DOHH2 (cell line): ENCODE data around the gene SNRK.

Experiments used
- CTCF ChIP-seq: fragments of 200-600 bp; sonication (generic); IDR thresholded peaks from one replicate; pipeline ENCODE4 v1.5.1; 2014; ENCODE audit warnings: antibody characterized with exemption, mild to moderate bottlenecking, low read depth, low read length; ENCODE audit not compliant: poor library complexity, severe bottlenecking
- EZH2phosphoT487 ChIP-seq: fragments of 200-600 bp; sonication (generic); IDR thresholded peaks from 2 replicates; pipeline ENCODE4 v1.6.1; 2017; ENCODE audit warnings: borderline replicate concordance, mild to moderate bottlenecking, antibody characterized with exemption, low read length, moderate library complexity, mixed read lengths

- no peak for TF ChIP-seq CTCF
- TF ChIP-seq EZH2phosphoT487: no peak
Measured at GRCh38 chr3:43390255-43390588, 103.9 kb downstream of the SNRK start.
